Calu3 (cell line): Measurements from ENCODE around the gene CNIH2. TPM values are rescaled to one million over a fixed set of nuclear protein-coding genes. Genes with fewer than 3 reads are reported as not detected.

Source experiments
- BruUV-seq: library from RNA; stranded (reverse); fragments of 400-500 nt; replicated peaks from 2 replicates; lab custom pipeline; 2021; lab: Mats Ljungman, UMichigan
- CTCF ChIA-PET: fragments of 300-600 bp; sonication (Branson Sonifier 250); formaldehyde crosslinking; loops from one replicate; lab custom pipeline; 2022; ENCODE audit warnings: antibody characterized with exemption; lab: Charles Lee
- DNase-seq: peaks from one replicate; pipeline ENCODE4 v3.0.0; 2022
- H3K27ac Mint-ChIP-seq: one replicate; pipeline ENCODE4 v1.8.0; 2022; ENCODE audit warnings: mixed read lengths; ENCODE audit not compliant: unreplicated experiment
- H3K27me3 Mint-ChIP-seq: one replicate; pipeline ENCODE4 v1.8.0; 2022; ENCODE audit warnings: mixed read lengths; ENCODE audit not compliant: unreplicated experiment
- H3K36me3 Mint-ChIP-seq: one replicate; pipeline ENCODE4 v1.8.0; 2022; ENCODE audit warnings: mild to moderate bottlenecking, moderate library complexity, mixed read lengths; ENCODE audit not compliant: insufficient read depth, unreplicated experiment
- H3K4me1 Mint-ChIP-seq: one replicate; pipeline ENCODE4 v1.8.0; 2022; ENCODE audit warnings: mild to moderate bottlenecking, low read depth, mixed read lengths; ENCODE audit not compliant: unreplicated experiment
- H3K4me3 Mint-ChIP-seq: one replicate; pipeline ENCODE4 v1.8.0; 2022; ENCODE audit warnings: mild to moderate bottlenecking, low read depth, moderate library complexity, mixed read lengths; ENCODE audit not compliant: unreplicated experiment
- H3K9me3 Mint-ChIP-seq: one replicate; pipeline ENCODE4 v1.8.0; 2022; ENCODE audit warnings: low read depth, mixed read lengths; ENCODE audit not compliant: unreplicated experiment
- intact Hi-C: fragments of 100-400 bp; cut with micrococcal nuclease; formaldehyde crosslinking; loops from one replicate; pipeline ENCODE4 v1.10.0; 2022; ENCODE audit not compliant: unreplicated experiment
- total RNA-seq: library from RNA; stranded (reverse); gene quantifications from 2 replicates; pipeline ENCODE4 v1.2.3, GENCODE V29; 2022
- TF ChIP-seq, protein P1 (sequence below): fragments of 200-600 bp; IDR thresholded peaks from one replicate; pipeline ENCODE4 v1.8.0; 2022; ENCODE audit warnings: antibody characterized with exemption; ENCODE audit not compliant: unreplicated experiment

CNIH2 gene
- total RNA-seq, 1 experiment from 2014 or later: 2.9 TPM

DNA sequence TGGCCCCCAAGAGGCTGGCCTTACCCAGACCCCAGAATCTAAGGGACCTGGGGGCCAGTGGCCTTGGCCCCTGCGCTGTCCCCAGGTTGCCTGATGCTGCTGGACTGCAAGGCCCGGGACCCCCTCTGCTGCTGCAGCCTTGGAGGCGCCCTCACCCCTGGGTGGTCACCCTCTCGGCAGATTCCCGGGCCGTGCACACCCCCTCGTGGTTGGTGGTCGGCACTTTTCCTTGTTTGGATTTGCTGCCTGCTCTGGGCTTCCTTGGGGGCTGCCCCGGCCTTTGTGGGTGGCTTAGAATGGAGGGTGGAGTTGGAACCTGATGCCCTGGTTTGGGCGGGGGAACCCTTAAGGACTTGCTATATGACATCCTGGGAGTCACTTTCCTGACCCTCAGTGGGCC lies 53.0 kb downstream of the CNIH2 start:
- intact Hi-C loops: no loop called here
- CTCF ChIA-PET: interaction anchor here (2.1 kb wide), 1 partner anchor 18 kb away, joined by 5 read pairs; no protein-coding TSS in a partner anchor
- no peaks in the 10 kb centered on the region for H3K27me3 Mint-ChIP-seq
- BruUV-seq: no TSS peak
- peaks cover 26% of the 10 kb centered on the region for H3K4me1 Mint-ChIP-seq
- H3K9me3 Mint-ChIP-seq: no peaks in the 10 kb centered on the region
- TF ChIP-seq, protein P1, sequence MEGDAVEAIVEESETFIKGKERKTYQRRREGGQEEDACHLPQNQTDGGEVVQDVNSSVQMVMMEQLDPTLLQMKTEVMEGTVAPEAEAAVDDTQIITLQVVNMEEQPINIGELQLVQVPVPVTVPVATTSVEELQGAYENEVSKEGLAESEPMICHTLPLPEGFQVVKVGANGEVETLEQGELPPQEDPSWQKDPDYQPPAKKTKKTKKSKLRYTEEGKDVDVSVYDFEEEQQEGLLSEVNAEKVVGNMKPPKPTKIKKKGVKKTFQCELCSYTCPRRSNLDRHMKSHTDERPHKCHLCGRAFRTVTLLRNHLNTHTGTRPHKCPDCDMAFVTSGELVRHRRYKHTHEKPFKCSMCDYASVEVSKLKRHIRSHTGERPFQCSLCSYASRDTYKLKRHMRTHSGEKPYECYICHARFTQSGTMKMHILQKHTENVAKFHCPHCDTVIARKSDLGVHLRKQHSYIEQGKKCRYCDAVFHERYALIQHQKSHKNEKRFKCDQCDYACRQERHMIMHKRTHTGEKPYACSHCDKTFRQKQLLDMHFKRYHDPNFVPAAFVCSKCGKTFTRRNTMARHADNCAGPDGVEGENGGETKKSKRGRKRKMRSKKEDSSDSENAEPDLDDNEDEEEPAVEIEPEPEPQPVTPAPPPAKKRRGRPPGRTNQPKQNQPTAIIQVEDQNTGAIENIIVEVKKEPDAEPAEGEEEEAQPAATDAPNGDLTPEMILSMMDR: no peak
- no peak overlapping the region for H3K27ac Mint-ChIP-seq
- H3K36me3 Mint-ChIP-seq: peaks cover 30% of the 10 kb centered on the region
- no peak overlapping the region for H3K4me3 Mint-ChIP-seq
- no peak for DNase-seq

DNA sequence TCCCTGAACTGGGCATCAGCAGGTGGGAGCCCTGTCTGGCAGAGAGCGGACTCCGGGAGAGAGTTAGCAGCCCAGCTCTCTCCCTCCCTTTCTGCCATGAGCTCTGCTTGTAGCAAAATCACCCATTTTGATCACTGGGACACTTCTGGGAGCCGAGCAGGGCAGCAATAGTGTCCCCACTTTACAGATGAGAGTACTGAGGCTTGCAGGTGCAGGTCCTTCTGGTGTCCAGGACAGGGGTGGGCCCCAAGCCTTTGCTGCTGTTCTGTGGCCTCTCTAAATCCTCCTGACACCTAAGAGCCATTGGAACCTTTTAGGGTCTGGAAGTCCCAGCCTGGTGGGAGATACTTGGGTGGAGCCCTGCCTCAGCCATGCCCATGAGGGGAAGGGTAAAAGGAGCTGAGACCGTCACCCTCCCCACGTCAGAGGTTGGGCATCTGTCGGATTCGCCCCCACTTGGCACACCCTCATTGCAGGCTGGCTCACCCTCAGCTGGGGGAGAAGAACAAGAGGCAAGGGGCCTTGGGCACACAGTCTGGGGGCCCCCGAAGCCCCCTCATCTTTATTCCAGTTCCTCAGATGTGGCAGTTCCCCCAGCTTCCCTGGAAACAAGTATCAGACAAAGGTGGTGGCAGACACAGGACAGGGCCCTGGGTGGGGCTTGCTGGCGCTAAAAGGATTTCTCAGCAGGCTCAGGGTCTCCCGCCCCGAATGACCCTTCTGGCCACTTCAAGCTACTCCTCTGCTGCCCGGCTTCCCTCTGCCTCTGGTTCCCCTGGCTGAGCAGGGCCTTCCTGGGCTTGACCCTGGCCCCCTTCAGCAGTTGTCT lies 53.8 kb downstream of the CNIH2 start:
- BruUV-seq: no TSS peak
- Mint-ChIP-seq H3K9me3 (no peaks in the 10 kb centered on the region), H3K4me1 (peaks cover 30% of the 10 kb centered on the region), H3K27ac (no peak overlapping the region), H3K36me3 (peaks cover 38% of the 10 kb centered on the region), H3K27me3 (no peaks in the 10 kb centered on the region), H3K4me3 (no peak overlapping the region)
- TF ChIP-seq, protein P1: no peak
- CTCF ChIA-PET: interaction anchor here (2.1 kb wide), 1 partner anchor 19 kb away, joined by 5 read pairs; no protein-coding TSS in a partner anchor
- intact Hi-C loops: no loop called here
- DNase-seq: no peak

DNA sequence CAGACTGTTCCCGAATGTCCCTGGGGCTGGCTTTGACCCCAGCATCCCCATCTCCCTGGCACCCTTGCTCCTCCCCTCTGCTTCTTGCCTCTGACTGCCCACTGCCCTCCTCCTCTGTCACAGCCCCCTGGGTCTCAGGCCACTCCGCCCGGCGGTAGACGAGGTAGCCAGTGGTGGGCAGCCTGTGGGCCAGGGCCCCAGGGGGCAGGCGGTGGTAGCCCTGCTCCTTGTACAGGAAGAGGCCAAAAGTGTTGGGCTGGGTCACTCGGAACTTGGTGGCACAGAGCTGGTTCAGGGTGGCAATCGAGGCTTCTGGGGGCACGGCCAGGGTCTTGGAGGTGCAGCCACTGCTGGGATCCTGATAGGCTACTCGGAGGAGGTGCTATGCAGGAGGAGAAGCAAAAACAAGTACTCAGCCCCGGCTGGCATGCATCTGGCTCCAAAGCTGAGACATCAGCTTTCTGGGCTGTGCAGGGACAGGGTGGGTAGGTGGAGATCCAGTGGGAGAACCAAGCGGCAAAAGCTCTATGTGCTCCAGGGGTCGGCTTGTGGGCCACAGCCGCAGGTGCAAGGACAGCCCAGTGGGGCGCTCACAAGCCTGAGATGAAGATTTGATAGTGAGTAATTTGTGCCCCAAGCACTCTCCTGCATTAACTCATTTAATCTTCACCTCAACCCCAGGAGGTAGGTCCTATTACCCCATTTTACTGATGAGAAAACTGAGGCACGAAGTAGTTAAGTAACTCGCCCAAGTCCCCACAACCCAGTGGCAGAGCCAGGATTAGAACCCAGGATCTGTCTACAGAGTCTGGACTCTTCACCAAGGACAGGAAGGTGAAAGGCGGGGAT lies 54.6 kb downstream of the CNIH2 start:
- Mint-ChIP-seq H3K27me3 (no peaks in the 10 kb centered on the region), H3K9me3 (no peaks in the 10 kb centered on the region), H3K27ac (no peak overlapping the region), H3K4me3 (no peak overlapping the region), H3K4me1 (peaks cover 31% of the 10 kb centered on the region), H3K36me3 (peaks cover 38% of the 10 kb centered on the region)
- no TSS peak for BruUV-seq
- DNase-seq: no peak
- intact Hi-C loops: no loop called here
- TF ChIP-seq, protein P1: no peak
- CTCF ChIA-PET: no interaction called here

DNA sequence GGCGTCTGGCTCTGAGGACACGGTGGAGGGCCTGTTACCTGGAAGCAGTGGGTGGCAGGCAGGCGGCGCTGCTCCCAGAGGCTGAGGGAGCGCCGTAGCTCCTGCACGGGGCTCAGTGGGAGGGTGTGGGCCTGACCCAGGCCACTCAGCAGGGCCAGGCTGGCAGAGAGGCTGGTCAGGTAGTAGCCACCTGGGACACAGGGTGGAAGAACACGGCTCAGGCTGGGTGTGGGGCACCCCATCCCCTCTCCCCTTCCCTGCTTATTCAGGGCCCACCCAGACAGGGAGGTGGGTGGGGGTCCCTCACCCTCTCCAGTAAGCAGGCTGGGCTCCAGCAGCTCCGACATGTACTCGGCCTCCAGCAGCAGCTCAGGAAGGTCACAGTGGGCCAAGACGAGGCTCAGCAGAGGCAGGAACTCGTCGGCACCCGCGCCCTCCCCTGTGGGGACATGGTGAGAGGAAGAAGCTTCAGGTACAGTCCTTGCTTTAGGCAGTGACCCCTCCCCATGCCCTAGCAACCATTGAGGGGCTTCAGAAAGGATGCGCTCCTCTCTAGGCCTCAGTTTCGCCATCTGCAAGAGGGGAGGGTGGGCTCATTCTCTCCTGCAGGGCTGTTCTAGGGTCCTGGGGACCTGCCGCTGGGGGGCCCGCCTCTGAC lies 55.4 kb downstream of the CNIH2 start:
- peaks cover 29% of the 10 kb centered on the region for H3K4me1 Mint-ChIP-seq
- BruUV-seq: no TSS peak

More for the DNA sequence above, 55.4 kb downstream of the CNIH2 start:
- TF ChIP-seq, protein P1: no peak
- no peak for DNase-seq
- CTCF ChIA-PET: interaction anchor here (0.6 kb wide), 2 partner anchors 13 to 21 kb away, joined by 5 to 6 read pairs; no protein-coding TSS in a partner anchor
- Mint-ChIP-seq H3K27me3 (no peaks in the 10 kb centered on the region), H3K4me3 (no peak overlapping the region), H3K36me3 (peaks cover 35% of the 10 kb centered on the region), H3K9me3 (no peaks in the 10 kb centered on the region), H3K27ac (no peak overlapping the region)
- intact Hi-C loops: no loop called here
